ENCODE results near the gene TMEM131L. TPM values are rescaled to one million over a fixed set of nuclear protein-coding genes. Genes with fewer than 3 reads are reported as not detected.
A peak's percentile ranks its signal among the peaks of the same experiment; 100 is the strongest.

Gene TMEM131L
- total and polyA plus RNA-seq, 3 donors from 2014 or later = 9.1 to 15.0 (median 12.6) TPM

- peak; percentile 82 for DNase-seq
- no peak for TF ChIP-seq POLR2A (IDR thresholded peaks at IDR 0.05)
- TF ChIP-seq, protein P1, sequence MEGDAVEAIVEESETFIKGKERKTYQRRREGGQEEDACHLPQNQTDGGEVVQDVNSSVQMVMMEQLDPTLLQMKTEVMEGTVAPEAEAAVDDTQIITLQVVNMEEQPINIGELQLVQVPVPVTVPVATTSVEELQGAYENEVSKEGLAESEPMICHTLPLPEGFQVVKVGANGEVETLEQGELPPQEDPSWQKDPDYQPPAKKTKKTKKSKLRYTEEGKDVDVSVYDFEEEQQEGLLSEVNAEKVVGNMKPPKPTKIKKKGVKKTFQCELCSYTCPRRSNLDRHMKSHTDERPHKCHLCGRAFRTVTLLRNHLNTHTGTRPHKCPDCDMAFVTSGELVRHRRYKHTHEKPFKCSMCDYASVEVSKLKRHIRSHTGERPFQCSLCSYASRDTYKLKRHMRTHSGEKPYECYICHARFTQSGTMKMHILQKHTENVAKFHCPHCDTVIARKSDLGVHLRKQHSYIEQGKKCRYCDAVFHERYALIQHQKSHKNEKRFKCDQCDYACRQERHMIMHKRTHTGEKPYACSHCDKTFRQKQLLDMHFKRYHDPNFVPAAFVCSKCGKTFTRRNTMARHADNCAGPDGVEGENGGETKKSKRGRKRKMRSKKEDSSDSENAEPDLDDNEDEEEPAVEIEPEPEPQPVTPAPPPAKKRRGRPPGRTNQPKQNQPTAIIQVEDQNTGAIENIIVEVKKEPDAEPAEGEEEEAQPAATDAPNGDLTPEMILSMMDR (IDR thresholded peaks at IDR 0.05) = no peak
- Histone ChIP-seq H3K27ac (no peak overlapping the region), H3K4me1 (no peaks in the 10 kb centered on the region), H3K4me3 (no peak overlapping the region), H3K36me3 (ENCODE audit: low read depth, missing control alignments) (no peaks in the 10 kb centered on the region), H3K9me3 (no peaks in the 10 kb centered on the region), H3K27me3 (no peaks in the 10 kb centered on the region)
- intact Hi-C loops (cut with DNase I; ENCODE audit: low total_unique reads) = no loop called here
- WGBS, 2 donors = 43 to 46% methylated on average over 5 of the region's 5 CpGs
These were observed 89.7 kb downstream of the TMEM131L start for GRCh38 chr4:153555730-153556434.

GRCh38 chr4:153556435-153556815, 90.3 kb downstream of the TMEM131L start:
- TF ChIP-seq, protein P1 (IDR thresholded peaks at IDR 0.05) = no peak
- TF ChIP-seq POLR2A (IDR thresholded peaks at IDR 0.05) = no peak
- Histone ChIP-seq H3K27me3 (no peaks in the 10 kb centered on the region), H3K36me3 (ENCODE audit: low read depth, missing control alignments) (no peaks in the 10 kb centered on the region), H3K4me1 (no peaks in the 10 kb centered on the region), H3K9me3 (no peaks in the 10 kb centered on the region), H3K4me3 (no peak overlapping the region), H3K27ac (no peak overlapping the region)
- DNase-seq = no peak
- intact Hi-C loops (cut with DNase I; ENCODE audit: low total_unique reads) = no loop called here
- 73 to 81% methylated on average over 3 of the region's 3 CpGs for WGBS, 2 donors

DNA sequence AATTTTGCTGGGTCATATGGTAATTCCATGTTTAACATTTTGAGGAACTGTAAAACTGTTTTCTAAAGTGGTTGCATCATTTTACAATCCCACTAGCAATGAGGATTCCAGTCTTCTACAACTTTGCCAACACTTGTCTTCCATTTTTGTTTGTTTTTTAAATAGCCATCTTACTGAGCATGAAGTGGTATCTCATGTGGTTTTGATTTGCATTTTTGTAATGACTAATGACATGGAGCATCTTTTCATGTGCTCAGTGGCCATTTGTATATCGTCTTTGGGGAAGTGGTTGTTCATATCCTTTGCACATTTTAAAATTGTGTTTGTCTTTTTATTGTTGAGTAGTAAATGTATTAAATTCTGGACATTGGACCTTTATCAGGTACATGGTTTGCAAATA, 94.7 kb downstream of the TMEM131L start:
- no peak overlapping the region for H3K27ac ChIP-seq
- no peaks in the 10 kb centered on the region for H3K36me3 ChIP-seq (ENCODE audit: low read depth, missing control alignments)
- WGBS, 2 donors = 86 to 94% methylated on average over 1 of the region's 1 CpG
- no peaks in the 10 kb centered on the region for H3K27me3 ChIP-seq
- intact Hi-C loops (cut with DNase I; ENCODE audit: low total_unique reads) = no loop called here
- DNase-seq = no peak
- TF ChIP-seq, protein P1 (IDR thresholded peaks at IDR 0.05) = no peak
- no peak for TF ChIP-seq POLR2A (IDR thresholded peaks at IDR 0.05)
- H3K9me3 ChIP-seq = no peaks in the 10 kb centered on the region
- no peaks in the 10 kb centered on the region for H3K4me1 ChIP-seq
- no peak overlapping the region for H3K4me3 ChIP-seq

DNA sequence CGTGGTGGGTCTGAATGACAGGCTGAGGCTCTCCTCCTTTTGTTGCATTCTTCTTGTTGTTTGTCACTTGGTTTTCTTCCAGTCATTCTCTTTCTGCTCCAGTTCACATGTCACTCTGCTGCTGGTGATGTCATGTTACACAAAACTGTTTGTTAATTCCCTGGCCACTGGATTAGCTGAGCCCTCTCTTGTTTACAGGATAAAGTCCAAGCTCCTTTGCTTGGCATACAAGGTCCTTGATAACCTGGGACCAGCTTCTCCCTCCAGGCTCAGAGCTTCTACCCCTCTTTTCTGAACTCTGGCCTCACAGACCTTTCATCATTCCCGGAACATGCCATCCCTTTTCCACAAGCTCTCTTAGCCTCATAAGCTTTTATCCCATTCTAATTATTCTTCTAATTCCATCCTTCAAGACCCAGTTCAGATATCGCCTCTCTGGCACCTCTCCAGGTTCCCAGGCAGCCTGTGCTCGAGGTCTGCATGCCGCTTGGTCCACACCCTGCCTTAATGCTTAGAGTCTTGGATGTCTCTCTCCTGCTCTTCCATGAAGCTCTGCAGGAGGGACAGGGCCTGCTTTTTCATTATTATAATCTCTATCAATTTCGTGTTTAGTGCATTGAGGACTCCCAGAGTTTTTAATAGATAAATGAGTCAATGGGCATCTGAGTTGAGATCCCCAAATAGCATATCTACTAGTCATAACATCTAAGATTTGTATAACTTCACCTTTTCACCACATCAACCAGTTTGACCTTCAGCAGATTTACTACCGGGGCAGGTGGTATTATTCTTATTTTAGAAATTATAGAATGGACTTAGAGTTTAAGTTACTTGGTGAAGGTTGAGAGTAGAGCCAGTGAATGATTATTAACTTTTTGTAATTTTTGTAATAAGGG, 98.7 kb downstream of the TMEM131L start:
- intact Hi-C loops (cut with DNase I; ENCODE audit: low total_unique reads) = no loop called here
- Histone ChIP-seq H3K4me3 (no peak overlapping the region), H3K27ac (peak overlapping the region in 1 of 2 donors; percentile 15), H3K9me3 (no peaks in the 10 kb centered on the region), H3K4me1 (no peaks in the 10 kb centered on the region), H3K27me3 (no peaks in the 10 kb centered on the region), H3K36me3 (ENCODE audit: low read depth, missing control alignments) (no peaks in the 10 kb centered on the region)
- peak; percentile 28 for DNase-seq
- TF ChIP-seq, protein P1 (IDR thresholded peaks at IDR 0.05) = no peak
- no peak for TF ChIP-seq POLR2A (IDR thresholded peaks at IDR 0.05)
- WGBS, 2 donors = 55 to 58% methylated on average over 7 of the region's 7 CpGs

Measured in testis (tissue), 3 donors.